Naive thymus-derived CD4-positive, alpha-beta T cell (primary cell): ENCODE results near the gene OR1C1. TPM values are rescaled to one million over a fixed set of nuclear protein-coding genes. Genes with fewer than 3 reads are reported as not detected.
"Not testable (repeated sequence)": the region's sequence is repeated elsewhere in the genome, so short reads cannot be mapped to it uniquely, and the experiment has no call there.

Experiments used
- ATAC-seq: fragments of 150-1000 bp; cut with Tn5 transposase; 2 replicates; pipeline ENCODE4 v1.10.0; 2021; ENCODE audit warnings: mild to moderate bottlenecking, moderate library complexity
- CTCF ChIA-PET: fragments of 350-600 bp; sonication (Branson Sonifier 250); formaldehyde crosslinking; loops from one replicate; lab custom pipeline; 2021; ENCODE audit warnings: antibody characterized with exemption; lab: Charles Lee
- POLR2A ChIA-PET: fragments of 350-600 bp; sonication (Branson Sonifier 250); formaldehyde crosslinking; loops from one replicate; lab custom pipeline; 2021; ENCODE audit warnings: antibody characterized with exemption, inconsistent platforms; lab: Charles Lee
- DNase-seq, 9 donors: peaks; one replicate each; pipeline versions ENCODE4 v3.0.0 to v3.0.0-alpha.2; 2020 to 2022; ENCODE audit warnings: mixed read lengths in 1 of 9
- H3K27ac ChIP-seq: one replicate; pipeline ENCODE4 v1.7.0; 2013; ENCODE audit warnings: mild to moderate bottlenecking, low read depth, low read length, moderate library complexity
- H3K27me3 ChIP-seq, 2 donors: one replicate each; pipeline ENCODE4 v1.7.0; 2013; ENCODE audit warnings: low read length in 2 of 2, mild to moderate bottlenecking in 2 of 2, moderate library complexity in 2 of 2; ENCODE audit not compliant: control insufficient read depth in 2 of 2, insufficient read depth in 2 of 2
- H3K36me3 ChIP-seq, 3 experiments: 1 replicate in 2 of 3; 2 replicates in 1 of 3; pipeline ENCODE4 v1.7.0; 2013; ENCODE audit warnings: low read length in 3 of 3, mild to moderate bottlenecking in 3 of 3, moderate library complexity in 1 of 3; ENCODE audit not compliant: insufficient read depth in 3 of 3, control insufficient read depth in 2 of 3
- H3K4me1 ChIP-seq, 2 donors: one replicate each; pipeline ENCODE4 v1.7.0; 2013; ENCODE audit warnings: low read length in 2 of 2, mild to moderate bottlenecking in 2 of 2, moderate library complexity in 1 of 2; ENCODE audit not compliant: control insufficient read depth in 2 of 2, insufficient read depth in 2 of 2
- H3K4me3 ChIP-seq: 2 replicates; pipeline ENCODE4 v1.7.0; 2013; ENCODE audit warnings: mild to moderate bottlenecking, low read length
- H3K9me3 ChIP-seq, 3 experiments: 1 replicate in 2 of 3; 2 replicates in 1 of 3; pipeline ENCODE4 v1.7.0; 2013; ENCODE audit warnings: low read length in 3 of 3; ENCODE audit not compliant: control insufficient read depth in 2 of 3
- H3K27ac Mint-ChIP-seq, 9 donors: one replicate each; pipeline ENCODE4 v1.8.0; 2020 to 2022; ENCODE audit warnings: mixed read lengths in 9 of 9, mild to moderate bottlenecking in 8 of 9, moderate library complexity in 5 of 9, inconsistent platforms in 2 of 9
- H3K27me3 Mint-ChIP-seq, 5 donors: one replicate each; pipeline ENCODE4 v1.8.0; 2021 to 2022; ENCODE audit warnings: mixed read lengths in 5 of 5, mild to moderate bottlenecking in 1 of 5
- H3K36me3 Mint-ChIP-seq, 5 donors: one replicate each; pipeline ENCODE4 v1.8.0; 2020 to 2022; ENCODE audit warnings: mixed read lengths in 5 of 5, mild to moderate bottlenecking in 3 of 5, inconsistent platforms in 1 of 5
- H3K4me1 Mint-ChIP-seq, 7 donors: one replicate each; pipeline ENCODE4 v1.8.0; 2020 to 2022; ENCODE audit warnings: mixed read lengths in 7 of 7, mild to moderate bottlenecking in 3 of 7, inconsistent platforms in 1 of 7
- H3K4me3 Mint-ChIP-seq, 10 donors: one replicate each; pipeline ENCODE4 v1.8.0; 2020 to 2022; ENCODE audit warnings: mild to moderate bottlenecking in 10 of 10, mixed read lengths in 10 of 10, moderate library complexity in 6 of 10, inconsistent platforms in 2 of 10
- H3K9me3 Mint-ChIP-seq, 11 donors: one replicate each; pipeline ENCODE4 v1.8.0; 2020 to 2022; ENCODE audit warnings: mixed read lengths in 11 of 11, mild to moderate bottlenecking in 4 of 11, inconsistent platforms in 1 of 11, moderate library complexity in 1 of 11
- intact Hi-C, 2 donors: fragments of 100-400 bp; cut with micrococcal nuclease; formaldehyde crosslinking; loops; one replicate each; pipeline ENCODE4 v1.15.1; 2023
- polyA plus RNA-seq, 2 donors: library from polyadenylated mRNA; unstranded; fragments of 300-500 nt; fragmentation: Illumina TruSeq; gene quantifications; one replicate each; pipeline ENCODE4 v1.2.3, GENCODE V29; 2021
- total RNA-seq, 6 experiments: library from RNA in 5 of 6; stranded (reverse) in 5 of 6; gene quantifications; 1 replicate in 5 of 6; 2 replicates in 1 of 6; pipeline ENCODE4 v1.2.3 and lab custom pipeline; 2021 to 2026

The OR1C1 gene
- total and polyA plus RNA-seq, 7 experiments from 2014 or later: not detected

DNA sequence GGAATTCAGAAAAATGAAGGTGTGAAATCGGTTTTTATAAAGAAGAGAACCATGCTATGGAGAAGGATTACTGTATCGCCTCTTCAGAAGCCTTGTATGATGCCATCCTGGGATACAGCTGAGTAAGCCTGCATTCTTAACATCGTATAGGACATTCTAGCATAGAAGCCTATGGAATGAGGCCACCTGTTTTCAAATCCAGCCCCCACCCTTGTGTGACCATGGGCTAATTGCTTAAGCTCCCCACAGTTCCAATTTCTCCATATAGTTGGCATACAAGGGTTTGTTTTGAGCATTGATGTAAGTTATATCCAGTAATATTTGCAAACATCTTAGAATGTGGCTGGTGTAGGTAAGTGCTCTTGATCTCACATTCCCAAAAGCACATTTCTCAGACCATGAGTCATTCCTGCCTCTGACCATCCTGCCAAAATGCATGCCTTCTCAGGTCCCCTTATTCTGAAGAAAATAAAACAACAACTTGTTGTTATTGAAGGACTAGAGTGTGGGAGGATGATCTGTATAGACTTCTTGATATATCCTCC is 13.9 kb downstream of the OR1C1 start:
- POLR2A ChIA-PET: no interaction called here
- Histone ChIP-seq H3K4me3 (no peak overlapping the region), H3K27ac (no peak overlapping the region), H3K27me3 (no peaks in the 10 kb centered on the region), H3K4me1 (no peaks in the 10 kb centered on the region), H3K9me3 (peaks cover 0 to 12% (median 0%) of the 10 kb centered on the region in 3 experiments), H3K36me3 (no peaks in the 10 kb centered on the region)
- no peak overlapping the region for H3K27ac Mint-ChIP-seq
- H3K4me1 Mint-ChIP-seq: no peaks in the 10 kb centered on the region
- no peak overlapping the region for H3K4me3 Mint-ChIP-seq
- H3K9me3 Mint-ChIP-seq: peaks cover 0 to 19% (median 7%) of the 10 kb centered on the region in 11 donors
- intact Hi-C loops: no loop called here
- CTCF ChIA-PET: interaction anchor here (0.9 kb wide), 1 partner anchor 31 kb away, joined by 3 read pairs; no protein-coding TSS in a partner anchor
- H3K27me3 Mint-ChIP-seq: peaks cover 0 to 7% (median 0%) of the 10 kb centered on the region in 5 donors
- DNase-seq: no peak
- ATAC-seq: no peak
- H3K36me3 Mint-ChIP-seq: no peaks in the 10 kb centered on the region

- H3K27ac Mint-ChIP-seq, H3K4me3 Mint-ChIP-seq, H3K36me3 ChIP-seq, H3K27ac ChIP-seq, H3K4me1 Mint-ChIP-seq, H3K4me3 ChIP-seq, H3K4me1 ChIP-seq, H3K9me3 Mint-ChIP-seq, H3K36me3 Mint-ChIP-seq, H3K27me3 Mint-ChIP-seq, ATAC-seq, intact Hi-C loops, POLR2A ChIA-PET, DNase-seq, H3K9me3 ChIP-seq, CTCF ChIA-PET, H3K27me3 ChIP-seq: not testable (repeated sequence)
Observed at GRCh38 chr1:247742215-247742760, 18.1 kb downstream of the OR1C1 start.

- Mint-ChIP-seq H3K4me1 (no peaks in the 10 kb centered on the region), H3K4me3 (no peak overlapping the region), H3K27ac (no peak overlapping the region), H3K9me3 (peaks cover 0 to 4% (median 0%) of the 10 kb centered on the region in 11 donors), H3K36me3 (no peaks in the 10 kb centered on the region), H3K27me3 (peaks cover 0 to 7% (median 4%) of the 10 kb centered on the region in 5 donors)
- CTCF ChIA-PET: no interaction called here
- POLR2A ChIA-PET: no interaction called here
- intact Hi-C loops: no loop called here
- ATAC-seq: no peak
- no peaks in the 10 kb centered on the region for H3K36me3 ChIP-seq
- H3K27me3 ChIP-seq: no peaks in the 10 kb centered on the region
- H3K27ac ChIP-seq: no peak overlapping the region
- DNase-seq: no peak
- no peaks in the 10 kb centered on the region for H3K4me1 ChIP-seq
- no peak overlapping the region for H3K4me3 ChIP-seq
- H3K9me3 ChIP-seq: no peaks in the 10 kb centered on the region
Observed at GRCh38 chr1:247741756-247742155, 18.6 kb downstream of the OR1C1 start.

DNA sequence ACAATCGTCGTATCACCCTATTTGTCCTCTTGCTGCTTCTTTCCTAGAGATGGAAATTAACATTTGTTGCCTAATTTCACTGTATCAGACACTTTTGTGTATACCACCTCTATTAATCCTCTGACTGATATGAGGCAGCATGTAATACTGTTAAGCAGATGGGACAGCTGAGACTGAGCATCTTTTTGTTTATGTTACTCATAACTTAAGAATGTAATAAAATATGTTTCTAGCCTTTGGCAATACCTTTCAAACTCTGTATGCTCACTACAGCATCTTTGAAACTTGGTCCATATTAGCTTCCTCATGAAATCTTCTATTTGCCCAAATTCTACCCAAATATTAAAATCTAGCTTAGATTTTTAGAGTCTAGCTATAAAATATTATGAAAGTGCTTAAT is 19.6 kb downstream of the OR1C1 start:
- Histone ChIP-seq H3K4me1 (no peaks in the 10 kb centered on the region), H3K36me3 (no peaks in the 10 kb centered on the region), H3K27me3 (no peaks in the 10 kb centered on the region), H3K27ac (no peak overlapping the region), H3K9me3 (no peaks in the 10 kb centered on the region), H3K4me3 (no peak overlapping the region)
- intact Hi-C loops: no loop called here
- Mint-ChIP-seq H3K4me3 (no peak overlapping the region), H3K9me3 (peaks cover 0 to 4% (median 0%) of the 10 kb centered on the region in 11 donors), H3K36me3 (no peaks in the 10 kb centered on the region), H3K27ac (no peak overlapping the region), H3K27me3 (peaks cover 0 to 7% (median 4%) of the 10 kb centered on the region in 5 donors), H3K4me1 (no peaks in the 10 kb centered on the region)
- ChIA-PET POLR2A (no interaction called here), CTCF (no interaction called here)
- ATAC-seq (no peak), DNase-seq (no peak)

DNA sequence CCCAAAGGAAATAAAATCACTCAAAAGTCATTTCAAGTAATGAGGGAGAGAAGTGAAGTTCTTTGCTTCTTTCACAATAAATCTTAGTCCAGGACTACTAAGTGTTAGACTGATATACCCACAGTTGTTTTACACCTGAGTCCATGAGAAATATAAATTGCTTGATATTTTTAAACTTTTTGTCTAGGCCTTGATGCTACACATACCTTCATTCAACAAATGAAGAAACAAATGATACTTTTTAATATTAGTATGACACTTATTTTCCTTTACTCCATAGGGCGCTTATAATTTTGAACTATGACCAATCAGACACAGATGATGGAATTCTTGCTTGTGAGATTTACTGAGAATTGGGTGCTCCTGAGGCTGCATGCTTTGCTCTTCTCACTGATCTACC is 22.0 kb downstream of the OR1C1 start, which contains the start of gene OR14K1:
OR14K1 (plus strand) TSS at position 301 of the 400 bp plus-strand sequence; CDS start at position 301, 0 bp downstream.
- POLR2A ChIA-PET: no interaction called here
- DNase-seq (no peak), ATAC-seq (no peak)
- Histone ChIP-seq H3K9me3 (no peaks in the 10 kb centered on the region), H3K4me3 (no peak within 1 kb of the TSS), H3K27ac (no peak within 1 kb of the TSS), H3K36me3 (no peaks in the 10 kb centered on the region), H3K27me3 (no peaks in the 10 kb centered on the region), H3K4me1 (no peaks in the 10 kb centered on the region)
- Mint-ChIP-seq H3K36me3 (no peaks in the 10 kb centered on the region), H3K4me1 (no peaks in the 10 kb centered on the region), H3K27ac (no peak within 1 kb of the TSS), H3K4me3 (no peak within 1 kb of the TSS), H3K27me3 (peaks cover 0 to 13% (median 5%) of the 10 kb centered on the region in 5 donors), H3K9me3 (peaks cover 0 to 3% (median 0%) of the 10 kb centered on the region in 11 donors)
- intact Hi-C loops: no loop called here
- CTCF ChIA-PET: no interaction called here

GRCh38 chr1:247721222-247721621 is 39.1 kb downstream of the OR1C1 start:
- no peaks in the 10 kb centered on the region for H3K27me3 ChIP-seq
- no peaks in the 10 kb centered on the region for H3K36me3 ChIP-seq
- peaks cover 0 to 3% (median 0%) of the 10 kb centered on the region in 3 experiments for H3K9me3 ChIP-seq
- Mint-ChIP-seq H3K4me1 (no peaks in the 10 kb centered on the region), H3K36me3 (no peaks in the 10 kb centered on the region), H3K9me3 (peaks cover 2 to 27% (median 13%) of the 10 kb centered on the region in 11 donors), H3K4me3 (no peak overlapping the region), H3K27ac (no peak overlapping the region), H3K27me3 (peaks cover 0 to 7% (median 0%) of the 10 kb centered on the region in 5 donors)
- no peak for ATAC-seq
- CTCF ChIA-PET: no interaction called here
- intact Hi-C loops: no loop called here
- no peak overlapping the region for H3K4me3 ChIP-seq
- POLR2A ChIA-PET: no interaction called here
- DNase-seq: no peak
- H3K27ac ChIP-seq: no peak overlapping the region
- H3K4me1 ChIP-seq: no peaks in the 10 kb centered on the region

DNA sequence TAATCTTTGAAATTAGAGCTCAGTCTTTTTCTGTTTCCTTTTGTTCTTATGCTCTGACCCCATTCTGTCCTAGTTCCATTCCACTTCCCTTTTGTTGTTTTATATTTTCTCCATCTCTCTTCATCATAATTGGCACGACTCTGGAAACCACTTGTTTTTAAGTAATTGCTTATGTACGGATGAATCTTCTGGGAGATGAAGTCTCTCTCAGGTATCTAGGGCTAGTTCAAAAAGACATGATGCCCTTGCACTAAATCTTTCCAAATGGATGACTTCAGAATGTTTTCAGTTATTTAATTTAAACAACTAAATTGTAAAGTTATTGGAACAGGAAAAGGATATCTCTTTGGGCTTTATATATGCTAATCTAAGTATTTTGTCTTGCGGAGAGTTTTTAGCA is 43.8 kb downstream of the OR1C1 start, which contains the start of gene OR6F1:
OR6F1 (minus strand) TSS at position 101 of the 400 bp plus-strand sequence. CDS start 3,891 bp downstream, outside the sequence.
- peaks cover 0 to 7% (median 0%) of the 10 kb centered on the region in 5 donors for H3K27me3 Mint-ChIP-seq

More for the DNA sequence above, 43.8 kb downstream of the OR1C1 start, which contains the start of gene OR6F1:
- Mint-ChIP-seq H3K4me1 (no peaks in the 10 kb centered on the region), H3K36me3 (no peaks in the 10 kb centered on the region), H3K27ac (no peak within 1 kb of the TSS), H3K4me3 (no peak within 1 kb of the TSS), H3K9me3 (peaks cover 0 to 16% (median 6%) of the 10 kb centered on the region in 11 donors)
- ChIA-PET POLR2A (no interaction called here), CTCF (no interaction called here)
- Histone ChIP-seq H3K4me3 (no peak within 1 kb of the TSS), H3K36me3 (no peaks in the 10 kb centered on the region), H3K27me3 (no peaks in the 10 kb centered on the region), H3K4me1 (no peaks in the 10 kb centered on the region), H3K9me3 (peaks cover 0 to 3% (median 0%) of the 10 kb centered on the region in 3 experiments), H3K27ac (no peak within 1 kb of the TSS)
- no peak for ATAC-seq
- no peak for DNase-seq
- intact Hi-C loops: no loop called here
